ENCODE measurements around the gene SLC25A3. TPM values are rescaled to one million over a fixed set of nuclear protein-coding genes. Genes with fewer than 3 reads are reported as not detected.

The SLC25A3 gene
- total and polyA plus RNA-seq, 9 of the 15 experiments (the other 6 are each of a cell fraction or from before 2014, with no cell fraction given): 264 to 766 (median 495) TPM

DNA sequence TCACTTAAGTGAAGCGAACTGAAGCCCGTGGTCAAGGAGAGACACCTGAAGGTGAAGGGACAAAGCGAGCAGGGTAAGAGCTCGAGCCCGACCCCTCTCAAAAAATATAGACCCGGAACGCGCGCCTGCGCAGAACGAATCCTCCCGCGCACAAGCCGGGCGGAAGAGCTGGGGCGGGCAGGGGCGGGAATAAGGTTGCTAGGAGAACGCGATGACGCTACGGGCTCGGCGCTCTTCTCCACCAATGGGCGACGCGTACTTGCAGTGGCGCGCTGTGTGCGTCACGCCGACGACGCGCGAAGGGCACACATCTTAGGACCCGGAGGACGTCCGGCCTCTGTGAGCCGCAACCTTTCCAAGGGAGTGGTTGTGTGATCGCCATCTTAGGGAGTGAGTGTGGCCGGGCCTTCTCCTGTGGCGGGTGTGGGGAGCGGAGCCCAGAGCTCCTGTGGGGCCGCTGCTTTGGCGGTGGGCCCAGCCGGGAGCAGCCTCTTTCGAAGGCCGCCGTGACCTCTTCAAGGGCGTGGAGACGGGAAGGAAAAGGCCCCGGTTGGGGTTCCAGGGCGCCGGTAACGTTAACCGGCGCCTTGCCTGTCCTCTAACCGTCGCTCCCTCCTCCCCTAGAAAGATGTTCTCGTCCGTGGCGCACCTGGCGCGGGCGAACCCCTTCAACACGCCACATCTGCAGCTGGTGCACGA, at the start of gene SLC25A3 (continued):
- peak; percentile 73 for TF ChIP-seq PHF20 (IDR thresholded peaks at IDR 0.05; ENCODE audit: partially characterized antibody)
- 0 out of 2 replicates have a peak, but pooled peaks have one; percentile 21 for TF ChIP-seq HOMEZ (CRISPR knock-in tag; IDR thresholded peaks at IDR 0.05)
- TF ChIP-seq SMAD1 (IDR thresholded peaks at IDR 0.05; ENCODE audit: low read depth, low read length, partially characterized antibody): peak; percentile 83
- TF ChIP-seq, protein P1, sequence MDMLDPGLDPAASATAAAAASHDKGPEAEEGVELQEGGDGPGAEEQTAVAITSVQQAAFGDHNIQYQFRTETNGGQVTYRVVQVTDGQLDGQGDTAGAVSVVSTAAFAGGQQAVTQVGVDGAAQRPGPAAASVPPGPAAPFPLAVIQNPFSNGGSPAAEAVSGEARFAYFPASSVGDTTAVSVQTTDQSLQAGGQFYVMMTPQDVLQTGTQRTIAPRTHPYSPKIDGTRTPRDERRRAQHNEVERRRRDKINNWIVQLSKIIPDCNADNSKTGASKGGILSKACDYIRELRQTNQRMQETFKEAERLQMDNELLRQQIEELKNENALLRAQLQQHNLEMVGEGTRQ (CRISPR knock-in tag; IDR thresholded peaks at IDR 0.05): no peak
- TF ChIP-seq JUN (IDR thresholded peaks at IDR 0.05; ENCODE audit: borderline replicate concordance, low read depth, low read length): peak; percentile 59; the same call in 1 of the 2 replicates
- no peak for TF ChIP-seq JUN (CRISPR knock-in tag; IDR thresholded peaks at IDR 0.05; ENCODE audit: borderline replicate concordance)
- TF ChIP-seq RBM22 (IDR thresholded peaks at IDR 0.05; ENCODE audit: low read depth, low read length, poor library complexity, severe bottlenecking): peak; percentile 80
- peak; percentile 94 for TF ChIP-seq MBD2 (IDR thresholded peaks at IDR 0.05; ENCODE audit: borderline replicate concordance, low read depth)
- TF ChIP-seq DIDO1 (tag; IDR thresholded peaks at IDR 0.05; ENCODE audit: low read depth): no peak
- TF ChIP-seq SIN3B (IDR thresholded peaks at IDR 0.05; ENCODE audit: low read depth): peak; percentile 63; the same call in 1 of the 2 replicates
- TF ChIP-seq, protein P2, sequence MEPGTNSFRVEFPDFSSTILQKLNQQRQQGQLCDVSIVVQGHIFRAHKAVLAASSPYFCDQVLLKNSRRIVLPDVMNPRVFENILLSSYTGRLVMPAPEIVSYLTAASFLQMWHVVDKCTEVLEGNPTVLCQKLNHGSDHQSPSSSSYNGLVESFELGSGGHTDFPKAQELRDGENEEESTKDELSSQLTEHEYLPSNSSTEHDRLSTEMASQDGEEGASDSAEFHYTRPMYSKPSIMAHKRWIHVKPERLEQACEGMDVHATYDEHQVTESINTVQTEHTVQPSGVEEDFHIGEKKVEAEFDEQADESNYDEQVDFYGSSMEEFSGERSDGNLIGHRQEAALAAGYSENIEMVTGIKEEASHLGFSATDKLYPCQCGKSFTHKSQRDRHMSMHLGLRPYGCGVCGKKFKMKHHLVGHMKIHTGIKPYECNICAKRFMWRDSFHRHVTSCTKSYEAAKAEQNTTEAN (CRISPR knock-in tag; IDR thresholded peaks at IDR 0.05): no peak
- TF ChIP-seq HMGN3 (IDR thresholded peaks at IDR 0.05; ENCODE audit: borderline replicate concordance, extremely low read depth, insufficient read length, low read depth, low read length): peak; percentile 63
- peak; percentile 97 for TF ChIP-seq RFX1 (IDR thresholded peaks at IDR 0.05)
- TF ChIP-seq TEAD2 (tag; IDR thresholded peaks at IDR 0.05): no peak
- peak; percentile 97 for TF ChIP-seq MTA1 (IDR thresholded peaks at IDR 0.05; ENCODE audit: borderline replicate concordance)
- TF ChIP-seq ZBTB8A (IDR thresholded peaks at IDR 0.05; ENCODE audit: partially characterized antibody): no peak
- no peak for TF ChIP-seq SMARCA5 (IDR thresholded peaks at IDR 0.05)
- TF ChIP-seq HDAC6 (IDR thresholded peaks at IDR 0.05; ENCODE audit: low read depth, low read length): no peak
- no peak for TF ChIP-seq CREBBP (IDR thresholded peaks at IDR 0.05; ENCODE audit: low read depth, low read length)
- TF ChIP-seq YBX1 (IDR thresholded peaks at IDR 0.05): no peak
- no peak for TF ChIP-seq COPS2 (conservative IDR thresholded peaks at IDR 0.05)
- TF ChIP-seq TEAD4 (IDR thresholded peaks at IDR 0.05; ENCODE audit: low read length): no peak
- TF ChIP-seq TEAD4 (CRISPR knock-in tag; IDR thresholded peaks at IDR 0.05; ENCODE audit: borderline replicate concordance): peak; percentile 55; the same call in 1 of the 2 replicates
- no peak for TF ChIP-seq POLR3A (IDR thresholded peaks at IDR 0.05; ENCODE audit: borderline replicate concordance, extremely low read depth, insufficient read depth, insufficient read length)
- peak; percentile 49; the same call in 1 of the 2 replicates for TF ChIP-seq ETV1 (tag; conservative IDR thresholded peaks at IDR 0.05; ENCODE audit: low read depth)
- TF ChIP-seq IFI16 (CRISPR knock-in tag; IDR thresholded peaks at IDR 0.05): no peak
- peak; percentile 85 for TF ChIP-seq RBBP5 (IDR thresholded peaks at IDR 0.05; ENCODE audit: borderline replicate concordance, insufficient read depth, low read length, poor library complexity, severe bottlenecking)

All from K562 (cell line).